Measurements from ENCODE around the gene NPAS3. TPM values are rescaled to one million over a fixed set of nuclear protein-coding genes. Genes with fewer than 3 reads are reported as not detected.
A peak's percentile ranks its signal among the peaks of the same experiment; 100 is the strongest.

Gene NPAS3
- total and polyA plus RNA-seq, 11 donors = 0.15 to 3.4 (median 0.92) TPM

DNA sequence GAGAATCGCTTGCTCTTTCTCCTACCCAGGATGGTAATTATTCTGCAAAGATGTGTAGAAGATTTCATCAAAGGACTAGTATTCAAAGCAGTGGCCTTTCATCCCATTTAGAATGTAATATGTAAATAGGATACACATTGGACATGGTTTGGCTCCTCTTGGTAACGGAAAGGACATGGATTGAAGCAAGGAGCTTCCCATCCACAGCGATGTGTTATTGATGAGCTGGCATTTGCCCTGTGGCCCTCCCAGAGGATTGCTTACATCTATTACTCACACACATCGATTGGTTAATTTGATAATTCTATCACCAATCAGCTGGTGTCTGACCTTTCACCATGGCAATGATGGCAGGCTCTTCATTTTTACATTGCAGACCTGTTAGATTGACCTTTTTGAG is 553.8 kb downstream of the NPAS3 start:
- TF ChIP-seq, protein P1, sequence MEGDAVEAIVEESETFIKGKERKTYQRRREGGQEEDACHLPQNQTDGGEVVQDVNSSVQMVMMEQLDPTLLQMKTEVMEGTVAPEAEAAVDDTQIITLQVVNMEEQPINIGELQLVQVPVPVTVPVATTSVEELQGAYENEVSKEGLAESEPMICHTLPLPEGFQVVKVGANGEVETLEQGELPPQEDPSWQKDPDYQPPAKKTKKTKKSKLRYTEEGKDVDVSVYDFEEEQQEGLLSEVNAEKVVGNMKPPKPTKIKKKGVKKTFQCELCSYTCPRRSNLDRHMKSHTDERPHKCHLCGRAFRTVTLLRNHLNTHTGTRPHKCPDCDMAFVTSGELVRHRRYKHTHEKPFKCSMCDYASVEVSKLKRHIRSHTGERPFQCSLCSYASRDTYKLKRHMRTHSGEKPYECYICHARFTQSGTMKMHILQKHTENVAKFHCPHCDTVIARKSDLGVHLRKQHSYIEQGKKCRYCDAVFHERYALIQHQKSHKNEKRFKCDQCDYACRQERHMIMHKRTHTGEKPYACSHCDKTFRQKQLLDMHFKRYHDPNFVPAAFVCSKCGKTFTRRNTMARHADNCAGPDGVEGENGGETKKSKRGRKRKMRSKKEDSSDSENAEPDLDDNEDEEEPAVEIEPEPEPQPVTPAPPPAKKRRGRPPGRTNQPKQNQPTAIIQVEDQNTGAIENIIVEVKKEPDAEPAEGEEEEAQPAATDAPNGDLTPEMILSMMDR (IDR thresholded peaks at IDR 0.05) = no peak
- no peak for TF ChIP-seq POLR2A (IDR thresholded peaks at IDR 0.05)
- peaks cover 0 to 20% (median 0%) of the 10 kb centered on the region in 12 donors for H3K9me3 ChIP-seq

DNA sequence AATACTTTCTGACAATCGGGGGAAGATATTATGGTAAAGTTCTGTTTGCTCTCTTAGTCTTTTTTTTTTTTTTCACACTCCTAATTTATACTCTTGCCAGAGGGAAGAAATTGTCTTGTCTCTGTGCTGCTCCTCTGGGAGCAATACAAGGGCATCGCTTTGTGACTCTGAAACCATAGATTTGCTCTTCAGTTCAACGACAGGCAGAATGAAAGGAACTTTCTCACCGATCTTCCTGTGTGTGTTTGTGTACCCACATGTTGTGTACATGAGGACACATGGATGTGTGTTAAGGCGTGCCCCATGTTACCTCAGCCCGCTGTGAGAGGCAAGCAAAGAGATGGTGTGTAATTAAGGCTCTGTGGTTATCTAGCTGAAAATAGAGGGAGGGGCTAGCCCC is 554.6 kb downstream of the NPAS3 start:
- ATAC-seq (no peak), DNase-seq (no peak)
- Histone ChIP-seq H3K36me3 (no peaks in the 10 kb centered on the region), H3K9me3 (peaks cover 0 to 20% (median 0%) of the 10 kb centered on the region in 12 donors), H3K27me3 (no peaks in the 10 kb centered on the region), H3K4me3 (no peak overlapping the region), H3K4me1 (no peaks in the 10 kb centered on the region), H3K27ac (no peak overlapping the region)
- intact Hi-C loops (cut with DNase I) = no loop called here
- WGBS, 4 donors = 71 to 80% (median 78%) methylated on average over 6 of the region's 6 CpGs
- TF ChIP-seq POLR2A (IDR thresholded peaks at IDR 0.05) = no peak
- TF ChIP-seq, protein P1 (IDR thresholded peaks at IDR 0.05) = no peak

More for the DNA sequence above, 553.8 kb downstream of the NPAS3 start:
- ATAC-seq (no peak), DNase-seq (no peak)
- Histone ChIP-seq H3K27me3 (no peaks in the 10 kb centered on the region), H3K4me3 (no peak overlapping the region), H3K36me3 (no peaks in the 10 kb centered on the region), H3K4me1 (no peaks in the 10 kb centered on the region), H3K27ac (no peak overlapping the region)
- WGBS, 4 donors = 82 to 90% (median 86%) methylated on average over 4 of the region's 4 CpGs
- intact Hi-C loops (cut with DNase I) = no loop called here

DNA sequence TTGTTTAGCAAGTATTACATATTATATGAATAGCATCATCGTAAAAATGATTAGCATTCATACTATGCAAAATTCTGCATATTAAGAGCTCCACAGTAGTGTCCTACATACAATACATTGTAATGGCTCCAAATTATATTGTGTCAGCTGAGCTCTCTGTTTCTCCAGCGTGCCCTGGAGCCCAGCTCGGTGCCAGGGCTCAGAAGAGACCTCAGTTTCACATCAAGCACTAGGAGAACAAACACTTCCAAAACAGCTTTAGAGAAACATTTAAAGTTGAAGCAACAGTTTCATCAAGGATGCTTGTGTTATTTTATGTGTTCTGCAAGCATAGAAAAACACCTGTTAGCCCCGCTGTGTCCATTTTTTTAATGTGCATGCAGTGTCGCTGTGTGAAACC is 555.3 kb downstream of the NPAS3 start:
- DNase-seq (no peak), ATAC-seq (no peak)
- no peak overlapping the region for H3K27ac ChIP-seq
- no peak overlapping the region for H3K4me3 ChIP-seq
- peaks cover 0 to 20% (median 0%) of the 10 kb centered on the region in 12 donors for H3K9me3 ChIP-seq
- WGBS, 4 donors = 84 to 91% (median 90%) methylated on average over 5 of the region's 5 CpGs
- intact Hi-C loops (cut with DNase I) = no loop called here
- H3K27me3 ChIP-seq = no peaks in the 10 kb centered on the region
- H3K4me1 ChIP-seq = no peaks in the 10 kb centered on the region
- no peaks in the 10 kb centered on the region for H3K36me3 ChIP-seq
- TF ChIP-seq, protein P1 (IDR thresholded peaks at IDR 0.05) = no peak
- no peak for TF ChIP-seq POLR2A (IDR thresholded peaks at IDR 0.05)

DNA sequence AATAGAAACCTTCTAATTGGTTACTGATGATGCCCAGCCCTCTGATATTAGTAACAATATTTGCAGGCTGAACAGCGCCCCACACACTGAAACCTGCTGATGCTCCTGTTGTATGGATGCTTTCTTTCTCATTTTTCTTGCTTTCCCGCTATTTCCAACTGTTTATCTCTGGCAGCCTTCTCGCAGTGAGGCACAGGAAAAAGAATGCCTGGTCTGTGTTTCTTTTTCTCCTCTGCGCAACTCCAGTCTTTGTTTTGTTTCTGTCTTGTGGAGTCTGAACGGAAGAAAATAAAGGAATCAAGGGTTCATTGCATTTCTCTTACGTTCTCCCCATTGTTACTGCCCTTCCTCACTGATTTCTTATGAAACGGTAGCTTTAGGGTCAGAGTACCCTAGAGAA is 561.0 kb downstream of the NPAS3 start:
- TF ChIP-seq POLR2A (IDR thresholded peaks at IDR 0.05) = no peak
- TF ChIP-seq, protein P1 (IDR thresholded peaks at IDR 0.05) = no peak
- H3K36me3 ChIP-seq = no peaks in the 10 kb centered on the region
- H3K27ac ChIP-seq = peak overlapping the region in 3 of 12 donors; percentile 18 to 43 (median 21)
- peaks cover 0 to 2% (median 0%) of the 10 kb centered on the region in 9 donors for H3K27me3 ChIP-seq
- no peaks in the 10 kb centered on the region for H3K4me1 ChIP-seq
- WGBS, 4 donors = 48 to 62% (median 58%) methylated on average over 7 of the region's 7 CpGs
- no peak for ATAC-seq
- no peak for DNase-seq
- H3K4me3 ChIP-seq = peak overlapping the region in 8 of 12 donors; percentile 15 to 52 (median 34)
- intact Hi-C loops (cut with DNase I) = no loop called here
- H3K9me3 ChIP-seq = peaks cover 0 to 17% (median 0%) of the 10 kb centered on the region in 12 donors
